ENCODE data around the gene A4GNT.
"Not testable (repeated sequence)": the region's sequence is repeated elsewhere in the genome, so short reads cannot be mapped to it uniquely, and the experiment has no call there.

Gene A4GNT

GRCh38 chr3:138114431-138114918 is 17.7 kb downstream of the A4GNT start:
- Histone ChIP-seq H3K36me3 (ENCODE audit: control insufficient read depth, insufficient read depth, low read length) (no peaks in the 10 kb centered on the region), H3K4me1 (ENCODE audit: control insufficient read depth, insufficient read depth, low read length) (peaks cover 26% of the 10 kb centered on the region), H3K9me3 (ENCODE audit: control insufficient read depth, low read length) (no peaks in the 10 kb centered on the region), H3K9ac (ENCODE audit: low read length) (peak overlapping the region; percentile 75), H3K27me3 (ENCODE audit: control insufficient read depth, insufficient read depth, low read length) (no peaks in the 10 kb centered on the region), H3K4me3 (ENCODE audit: low read length) (peak overlapping the region; percentile 36)

GRCh38 chr3:138113326-138113725 is 18.9 kb downstream of the A4GNT start:
- H3K27me3 ChIP-seq (ENCODE audit: control insufficient read depth, insufficient read depth, low read length): no peaks in the 10 kb centered on the region
- H3K9me3 ChIP-seq (ENCODE audit: control insufficient read depth, low read length): no peaks in the 10 kb centered on the region
- H3K9ac ChIP-seq (ENCODE audit: low read length): no peak overlapping the region
- H3K4me3 ChIP-seq (ENCODE audit: low read length): no peak overlapping the region
- no peaks in the 10 kb centered on the region for H3K36me3 ChIP-seq (ENCODE audit: control insufficient read depth, insufficient read depth, low read length)
- peaks cover 26% of the 10 kb centered on the region for H3K4me1 ChIP-seq (ENCODE audit: control insufficient read depth, insufficient read depth, low read length)

GRCh38 chr3:138112362-138112761 is 19.8 kb downstream of the A4GNT start:
- no peak overlapping the region for H3K9ac ChIP-seq (ENCODE audit: low read length)
- H3K36me3 ChIP-seq (ENCODE audit: control insufficient read depth, insufficient read depth, low read length): no peaks in the 10 kb centered on the region
- no peaks in the 10 kb centered on the region for H3K27me3 ChIP-seq (ENCODE audit: control insufficient read depth, insufficient read depth, low read length)
- H3K9me3 ChIP-seq (ENCODE audit: control insufficient read depth, low read length): no peaks in the 10 kb centered on the region
- no peak overlapping the region for H3K4me3 ChIP-seq (ENCODE audit: low read length)
- peaks cover 26% of the 10 kb centered on the region for H3K4me1 ChIP-seq (ENCODE audit: control insufficient read depth, insufficient read depth, low read length)

- H3K36me3 ChIP-seq (ENCODE audit: control insufficient read depth, insufficient read depth, low read length): no peaks in the 10 kb centered on the region
- H3K4me1 ChIP-seq (ENCODE audit: control insufficient read depth, insufficient read depth, low read length): no peaks in the 10 kb centered on the region
- no peaks in the 10 kb centered on the region for H3K27me3 ChIP-seq (ENCODE audit: control insufficient read depth, insufficient read depth, low read length)
- no peaks in the 10 kb centered on the region for H3K9me3 ChIP-seq (ENCODE audit: control insufficient read depth, low read length)
- no peak overlapping the region for H3K4me3 ChIP-seq (ENCODE audit: low read length)
- H3K9ac ChIP-seq (ENCODE audit: low read length): no peak overlapping the region
These were observed 26.6 kb downstream of the A4GNT start for GRCh38 chr3:138105598-138105997.

- peaks cover 17% of the 10 kb centered on the region for H3K4me1 ChIP-seq (ENCODE audit: control insufficient read depth, insufficient read depth, low read length)
- no peaks in the 10 kb centered on the region for H3K9me3 ChIP-seq (ENCODE audit: control insufficient read depth, low read length)
- no peak overlapping the region for H3K4me3 ChIP-seq (ENCODE audit: low read length)
- H3K27me3 ChIP-seq (ENCODE audit: control insufficient read depth, insufficient read depth, low read length): no peaks in the 10 kb centered on the region
- no peak overlapping the region for H3K9ac ChIP-seq (ENCODE audit: low read length)
- no peaks in the 10 kb centered on the region for H3K36me3 ChIP-seq (ENCODE audit: control insufficient read depth, insufficient read depth, low read length)
These were observed 28.7 kb downstream of the A4GNT start for GRCh38 chr3:138103466-138103865.

- not testable (repeated sequence) for H3K9me3 ChIP-seq (ENCODE audit: control insufficient read depth, low read length); H3K4me3 ChIP-seq (ENCODE audit: low read length); H3K36me3 ChIP-seq (ENCODE audit: control insufficient read depth, insufficient read depth, low read length); H3K9ac ChIP-seq (ENCODE audit: low read length); H3K27me3 ChIP-seq (ENCODE audit: control insufficient read depth, insufficient read depth, low read length)
- H3K4me1 ChIP-seq (ENCODE audit: control insufficient read depth, insufficient read depth, low read length): peaks cover 24% of the 10 kb centered on the region
These were observed 30.7 kb downstream of the A4GNT start for GRCh38 chr3:138101351-138101940.

GRCh38 chr3:138099417-138099816 is 32.8 kb downstream of the A4GNT start:
- H3K4me1 ChIP-seq (ENCODE audit: control insufficient read depth, insufficient read depth, low read length): peaks cover 24% of the 10 kb centered on the region
- H3K9ac ChIP-seq (ENCODE audit: low read length): no peak overlapping the region
- H3K27me3 ChIP-seq (ENCODE audit: control insufficient read depth, insufficient read depth, low read length): no peaks in the 10 kb centered on the region
- H3K36me3 ChIP-seq (ENCODE audit: control insufficient read depth, insufficient read depth, low read length): no peaks in the 10 kb centered on the region
- no peak overlapping the region for H3K4me3 ChIP-seq (ENCODE audit: low read length)
- H3K9me3 ChIP-seq (ENCODE audit: control insufficient read depth, low read length): no peaks in the 10 kb centered on the region

- Histone ChIP-seq H3K27me3 (ENCODE audit: control insufficient read depth, insufficient read depth, low read length) (no peaks in the 10 kb centered on the region), H3K36me3 (ENCODE audit: control insufficient read depth, insufficient read depth, low read length) (no peaks in the 10 kb centered on the region), H3K9ac (ENCODE audit: low read length) (no peak overlapping the region), H3K4me3 (ENCODE audit: low read length) (no peak overlapping the region), H3K9me3 (ENCODE audit: control insufficient read depth, low read length) (no peaks in the 10 kb centered on the region), H3K4me1 (ENCODE audit: control insufficient read depth, insufficient read depth, low read length) (peaks cover 26% of the 10 kb centered on the region)
These were observed 34.7 kb downstream of the A4GNT start for GRCh38 chr3:138097192-138098172.

- H3K27me3 ChIP-seq (ENCODE audit: control insufficient read depth, insufficient read depth, low read length): no peaks in the 10 kb centered on the region
- H3K4me3 ChIP-seq (ENCODE audit: low read length): no peak overlapping the region
- H3K9me3 ChIP-seq (ENCODE audit: control insufficient read depth, low read length): no peaks in the 10 kb centered on the region
- no peak overlapping the region for H3K9ac ChIP-seq (ENCODE audit: low read length)
- H3K36me3 ChIP-seq (ENCODE audit: control insufficient read depth, insufficient read depth, low read length): no peaks in the 10 kb centered on the region
- peaks cover 19% of the 10 kb centered on the region for H3K4me1 ChIP-seq (ENCODE audit: control insufficient read depth, insufficient read depth, low read length)
These were observed 38.5 kb downstream of the A4GNT start for GRCh38 chr3:138093721-138094120.

GRCh38 chr3:138092023-138092422 is 40.2 kb downstream of the A4GNT start:
- H3K4me1 ChIP-seq (ENCODE audit: control insufficient read depth, insufficient read depth, low read length): peaks cover 10% of the 10 kb centered on the region
- H3K36me3 ChIP-seq (ENCODE audit: control insufficient read depth, insufficient read depth, low read length): no peaks in the 10 kb centered on the region
- no peaks in the 10 kb centered on the region for H3K9me3 ChIP-seq (ENCODE audit: control insufficient read depth, low read length)
- H3K4me3 ChIP-seq (ENCODE audit: low read length): no peak overlapping the region
- H3K27me3 ChIP-seq (ENCODE audit: control insufficient read depth, insufficient read depth, low read length): no peaks in the 10 kb centered on the region
- no peak overlapping the region for H3K9ac ChIP-seq (ENCODE audit: low read length)

GRCh38 chr3:138089091-138089490 is 43.1 kb downstream of the A4GNT start:
- Histone ChIP-seq H3K4me1 (ENCODE audit: control insufficient read depth, insufficient read depth, low read length) (peaks cover 9% of the 10 kb centered on the region), H3K9me3 (ENCODE audit: control insufficient read depth, low read length) (no peaks in the 10 kb centered on the region), H3K9ac (ENCODE audit: low read length) (no peak overlapping the region), H3K4me3 (ENCODE audit: low read length) (no peak overlapping the region), H3K36me3 (ENCODE audit: control insufficient read depth, insufficient read depth, low read length) (no peaks in the 10 kb centered on the region), H3K27me3 (ENCODE audit: control insufficient read depth, insufficient read depth, low read length) (no peaks in the 10 kb centered on the region)

GRCh38 chr3:138085745-138086144 is 46.4 kb downstream of the A4GNT start:
- H3K4me3 ChIP-seq (ENCODE audit: low read length); H3K9ac ChIP-seq (ENCODE audit: low read length); H3K27me3 ChIP-seq (ENCODE audit: control insufficient read depth, insufficient read depth, low read length); H3K36me3 ChIP-seq (ENCODE audit: control insufficient read depth, insufficient read depth, low read length); H3K9me3 ChIP-seq (ENCODE audit: control insufficient read depth, low read length): not testable (repeated sequence)
- peaks cover 22% of the 10 kb centered on the region for H3K4me1 ChIP-seq (ENCODE audit: control insufficient read depth, insufficient read depth, low read length)
